GM06990 (cell line): Measurements from ENCODE around the gene TNFRSF21.

Experiments used
- DNase-seq: peaks from one replicate; pipeline ENCODE4 v3.0.0-alpha.2; 2011; ENCODE audit not compliant: insufficient read length; ENCODE audit errors: extremely low read depth
- H3K27me3 ChIP-seq: replicated peaks from 2 replicates; pipeline ENCODE4 v1.6.0; 2011; ENCODE audit warnings: low read length; ENCODE audit not compliant: control insufficient read depth, insufficient read depth
- H3K36me3 ChIP-seq: 2 replicates; pipeline ENCODE4 v1.5.1; 2011; ENCODE audit warnings: low read length; ENCODE audit not compliant: control insufficient read depth, insufficient read depth
- H3K4me3 ChIP-seq: replicated peaks from 2 replicates; pipeline ENCODE4 v1.5.1; 2011; ENCODE audit warnings: low read depth, mild to moderate bottlenecking, control low read depth, low read length
- CTCF ChIP-seq: IDR thresholded peaks from 2 replicates; pipeline ENCODE4 v1.5.1; 2011; ENCODE audit warnings: low read length, control low read depth, mild to moderate bottlenecking, inconsistent platforms; ENCODE audit not compliant: insufficient read depth, poor library complexity, severe bottlenecking

TNFRSF21 gene

GRCh38 chr6:47344022-47344421 is 34.3 kb upstream of the TNFRSF21 start:
- no peaks in the 10 kb centered on the region for H3K36me3 ChIP-seq
- no peak overlapping the region for H3K4me3 ChIP-seq
- no peaks in the 10 kb centered on the region; the same call in 1 of the 2 replicates for H3K27me3 ChIP-seq
- no peak for TF ChIP-seq CTCF
- no peak for DNase-seq

GRCh38 chr6:47343600-47343999 is 33.9 kb upstream of the TNFRSF21 start:
- DNase-seq = no peak
- TF ChIP-seq CTCF = no peak
- Histone ChIP-seq H3K27me3 (no peaks in the 10 kb centered on the region; the same call in 1 of the 2 replicates), H3K4me3 (no peak overlapping the region), H3K36me3 (no peaks in the 10 kb centered on the region)

- Histone ChIP-seq H3K27me3 (no peaks in the 10 kb centered on the region; the same call in 1 of the 2 replicates), H3K36me3 (no peaks in the 10 kb centered on the region), H3K4me3 (no peak overlapping the region)
- DNase-seq = no peak
- no peak for TF ChIP-seq CTCF
Observed at GRCh38 chr6:47342824-47343223, 33.1 kb upstream of the TNFRSF21 start.

- no peak overlapping the region for H3K4me3 ChIP-seq
- TF ChIP-seq CTCF = no peak
- DNase-seq = no peak
- no peaks in the 10 kb centered on the region for H3K36me3 ChIP-seq
- no peaks in the 10 kb centered on the region; the same call in 1 of the 2 replicates for H3K27me3 ChIP-seq
Observed at GRCh38 chr6:47337519-47337918, 27.8 kb upstream of the TNFRSF21 start.

GRCh38 chr6:47336334-47336733 is 26.6 kb upstream of the TNFRSF21 start:
- no peak for DNase-seq
- TF ChIP-seq CTCF = no peak
- no peaks in the 10 kb centered on the region for H3K36me3 ChIP-seq
- no peaks in the 10 kb centered on the region; the same call in 1 of the 2 replicates for H3K27me3 ChIP-seq
- no peak overlapping the region for H3K4me3 ChIP-seq

- Histone ChIP-seq H3K4me3 (no peak overlapping the region), H3K27me3 (no peaks in the 10 kb centered on the region; the same call in 1 of the 2 replicates), H3K36me3 (no peaks in the 10 kb centered on the region)
- DNase-seq = no peak
- TF ChIP-seq CTCF = no peak
Observed at GRCh38 chr6:47335466-47335865, 25.8 kb upstream of the TNFRSF21 start.
